Spinal cord (tissue), 4 donors: ENCODE results near the gene SLC9C2. TPM values are rescaled to one million over a fixed set of nuclear protein-coding genes. Genes with fewer than 3 reads are reported as not detected.

ENCODE experiments used
- polyA plus RNA-seq, 2 donors: library from polyadenylated mRNA; unstranded; fragments of 120-200 nt; gene quantifications; one replicate each; pipeline ENCODE4 v1.2.1, GENCODE V29; 2013; ENCODE audit not compliant: insufficient read length in 2 of 2
- total RNA-seq, 2 donors: library from RNA; depleted of rRNA in 1 of 2; stranded (reverse); fragments of 120-200 nt in 1 of 2; fragments of >200 nt in 1 of 2; gene quantifications; one replicate each; pipeline versions ENCODE4 v1.2.3 to v1.2.4, GENCODE V29; 2013 to 2014

Gene SLC9C2
- total and polyA plus RNA-seq, 4 donors: 0.79 to 1.9 (median 1.3) TPM

Other genes with a start within 250 kb of the SLC9C2 start
- gene PRDX6, start 125.7 kb downstream of the SLC9C2 start, total RNA-seq: 100 to 1,000 TPM in 1 of 2 donors, 10 to 100 TPM in 1; 99.9 to 150 TPM
- 100 to 1,000 TPM; 135 to 143 TPM for gene PRDX6, start 125.7 kb downstream of the SLC9C2 start, polyA plus RNA-seq
- not detected for gene TEX50, start 32.3 kb upstream of the SLC9C2 start, total RNA-seq
- not detected for gene TEX50, start 32.3 kb upstream of the SLC9C2 start, polyA plus RNA-seq
- 1 to 10 TPM; 8.8 to 9.7 TPM for gene ANKRD45, start 66.8 kb upstream of the SLC9C2 start, total RNA-seq
- 10 to 100 TPM in 1 of 2 donors, 1 to 10 TPM in 1; 9.6 to 15.4 TPM for gene ANKRD45, start 66.8 kb upstream of the SLC9C2 start, polyA plus RNA-seq
- 10 to 100 TPM; 27.5 to 35.0 TPM for gene KLHL20, start 111.9 kb upstream of the SLC9C2 start, total RNA-seq
- 10 to 100 TPM; 22.3 to 28.0 TPM for gene KLHL20, start 111.9 kb upstream of the SLC9C2 start, polyA plus RNA-seq
- 10 to 100 TPM; 17.1 to 18.5 TPM for gene DARS2, start 221.6 kb upstream of the SLC9C2 start, total RNA-seq
- gene DARS2, start 221.6 kb upstream of the SLC9C2 start, polyA plus RNA-seq: 10 to 100 TPM; 15.9 to 18.3 TPM
- 10 to 100 TPM; 13.9 to 19.6 TPM for gene CENPL, start 221.8 kb upstream of the SLC9C2 start, total RNA-seq
- 1 to 10 TPM; 7.1 to 8.5 TPM for gene CENPL, start 221.8 kb upstream of the SLC9C2 start, polyA plus RNA-seq